A673 (cell line): ENCODE measurements around the gene STAP2. TPM values are rescaled to one million over a fixed set of nuclear protein-coding genes. Genes with fewer than 3 reads are reported as not detected.

Experiments used
- BruUV-seq: library from RNA; stranded (reverse); fragments of 400-500 nt; replicated peaks from 2 replicates; lab custom pipeline; 2021; lab: Mats Ljungman, UMichigan
- CTCF ChIA-PET: fragments of 300-600 bp; sonication (Branson Sonifier 250); formaldehyde crosslinking; loops from one replicate; lab custom pipeline; 2022; ENCODE audit warnings: antibody characterized with exemption; lab: Charles Lee
- POLR2A ChIA-PET: fragments of 300-600 bp; sonication (Branson Sonifier 250); formaldehyde crosslinking; loops from one replicate; lab custom pipeline; 2022; ENCODE audit warnings: antibody characterized with exemption; ENCODE audit not compliant: low non-redundant PET; lab: Charles Lee
- DNase-seq: peaks from one replicate; pipeline ENCODE4 v3.0.0-alpha.2; 2015; ENCODE audit warnings: low spot score
- H3K27ac ChIP-seq: fragments of 200-600 bp; sonication (generic); 2 replicates; pipeline ENCODE4 v1.5.1; 2016; ENCODE audit warnings: mixed run types, low read depth, mild to moderate bottlenecking, mixed read lengths, antibody characterized with exemption, low read length; ENCODE audit not compliant: poor library complexity, severe bottlenecking
- H3K27me3 ChIP-seq: fragments of 200-600 bp; sonication (generic); replicated peaks from 2 replicates; pipeline ENCODE4 v1.6.1; 2017; ENCODE audit warnings: mixed run types, low read depth, mild to moderate bottlenecking, mixed read lengths, antibody characterized with exemption, low read length; ENCODE audit not compliant: insufficient read depth, poor library complexity
- H3K36me3 ChIP-seq: fragments of 200-600 bp; sonication (generic); 2 replicates; pipeline ENCODE4 v1.6.1; 2016; ENCODE audit warnings: mixed run types, mild to moderate bottlenecking, mixed read lengths, antibody characterized with exemption, low read length; ENCODE audit not compliant: insufficient read depth, poor library complexity, severe bottlenecking
- H3K4me1 ChIP-seq: fragments of 200-600 bp; sonication (generic); 2 replicates; pipeline ENCODE4 v1.6.1; 2017; ENCODE audit warnings: mixed run types, mild to moderate bottlenecking, mixed read lengths, antibody characterized with exemption, low read length; ENCODE audit not compliant: insufficient read depth, poor library complexity, severe bottlenecking
- H3K4me3 ChIP-seq: fragments of 200-600 bp; sonication (generic); 2 replicates; pipeline ENCODE4 v1.5.1; 2016; ENCODE audit warnings: low read depth, mixed run types, mild to moderate bottlenecking, mixed read lengths, low read length; ENCODE audit not compliant: poor library complexity, severe bottlenecking
- H3K9me3 ChIP-seq: fragments of 200-600 bp; sonication (generic); 2 replicates; pipeline ENCODE4 v1.6.1; 2016; ENCODE audit warnings: mixed run types, low read depth, mild to moderate bottlenecking, mixed read lengths, antibody characterized with exemption, low read length; ENCODE audit not compliant: poor library complexity, severe bottlenecking
- CTCF ChIP-seq: fragments of 300-800, 200-600 bp; sonication (generic); conservative IDR thresholded peaks from 2 replicates; pipeline ENCODE4 v1.5.1; 2017; ENCODE audit warnings: low read depth, mild to moderate bottlenecking, antibody characterized with exemption, low read length, moderate library complexity, mixed read lengths
- EZH2 ChIP-seq: fragments of 200-600 bp; sonication (generic); IDR thresholded peaks from 2 replicates; pipeline ENCODE4 v1.6.1; 2017; ENCODE audit warnings: borderline replicate concordance, low read depth, mild to moderate bottlenecking, mixed read lengths, antibody characterized with exemption, low read length; ENCODE audit not compliant: poor library complexity, severe bottlenecking
- intact Hi-C: fragments of 100-400 bp; cut with micrococcal nuclease; formaldehyde crosslinking; loops from one replicate; pipeline ENCODE4 v1.10.0; 2022; ENCODE audit not compliant: unreplicated experiment
- total RNA-seq: library from RNA; stranded (reverse); gene quantifications from 2 replicates; pipeline ENCODE4 v1.2.3, GENCODE V29; 2021

The STAP2 gene
- total RNA-seq, 1 experiment from 2014 or later, result 2.0 TPM

- BruUV-seq, result no TSS peak
- Histone ChIP-seq H3K36me3 (no peaks in the 10 kb centered on the region), H3K27ac (no peak overlapping the region), H3K4me1 (peaks cover 5% of the 10 kb centered on the region), H3K4me3 (no peak overlapping the region), H3K9me3 (no peaks in the 10 kb centered on the region), H3K27me3 (no peaks in the 10 kb centered on the region)
- ChIA-PET CTCF (no interaction called here), POLR2A (no interaction called here)
- TF ChIP-seq CTCF (no peak), EZH2 (no peak)
- no peak for DNase-seq
- intact Hi-C loops, result no loop called here
These were observed 39.6 kb downstream of the STAP2 start for GRCh38 chr19:4298810-4299550.

- H3K9me3 ChIP-seq, result no peaks in the 10 kb centered on the region
- no peak for TF ChIP-seq CTCF
- no peak for TF ChIP-seq EZH2
- no TSS peak for BruUV-seq
- peaks cover 5% of the 10 kb centered on the region for H3K4me1 ChIP-seq
- POLR2A ChIA-PET, result no interaction called here
- no peak for DNase-seq
- H3K4me3 ChIP-seq, result no peak overlapping the region
- intact Hi-C loops, result no loop called here
- CTCF ChIA-PET, result no interaction called here
- no peaks in the 10 kb centered on the region for H3K36me3 ChIP-seq
- H3K27ac ChIP-seq, result no peak overlapping the region
- H3K27me3 ChIP-seq, result no peaks in the 10 kb centered on the region
These were observed 40.5 kb downstream of the STAP2 start for GRCh38 chr19:4297901-4298809.

GRCh38 chr19:4295972-4296771 is 42.5 kb downstream of the STAP2 start:
- H3K4me1 ChIP-seq, result peaks cover 5% of the 10 kb centered on the region
- no peaks in the 10 kb centered on the region for H3K9me3 ChIP-seq
- ChIA-PET POLR2A (interaction anchor here (0.6 kb wide), 3 partner anchors 119 to 422 kb away, joined by 3 to 7 read pairs (median 4); no protein-coding TSS in a partner anchor), CTCF (interaction anchor here (0.6 to 0.9 kb wide), 2 partner anchors 29 to 56 kb away, joined by 6 to 9 read pairs; no protein-coding TSS in a partner anchor)
- no peak for TF ChIP-seq EZH2
- TF ChIP-seq CTCF, result no peak
- H3K27me3 ChIP-seq, result no peaks in the 10 kb centered on the region
- no TSS peak for BruUV-seq
- peak; percentile 91 for DNase-seq
- H3K27ac ChIP-seq, result no peak overlapping the region
- intact Hi-C loops, result no loop called here
- H3K4me3 ChIP-seq, result no peak overlapping the region
- no peaks in the 10 kb centered on the region for H3K36me3 ChIP-seq
